NOMO-1 treated with dmso at 0.1 percent for 144 hours (cell line): Measurements from ENCODE around the gene LSM3.

ENCODE experiments used
- DNase-seq: peaks from one replicate; lab custom pipeline; 2025; ENCODE audit not compliant: unreplicated experiment; lab: John Stamatoyannopoulos, UW

Gene LSM3

GRCh38 chr3:14156843-14157561, 21.6 kb upstream of the LSM3 start:
- DNase-seq: no peak

- no peak for DNase-seq
Measured at GRCh38 chr3:14157951-14158350, 20.7 kb upstream of the LSM3 start.

- DNase-seq: no peak
Measured at GRCh38 chr3:14158370-14158769, 20.2 kb upstream of the LSM3 start.

DNA sequence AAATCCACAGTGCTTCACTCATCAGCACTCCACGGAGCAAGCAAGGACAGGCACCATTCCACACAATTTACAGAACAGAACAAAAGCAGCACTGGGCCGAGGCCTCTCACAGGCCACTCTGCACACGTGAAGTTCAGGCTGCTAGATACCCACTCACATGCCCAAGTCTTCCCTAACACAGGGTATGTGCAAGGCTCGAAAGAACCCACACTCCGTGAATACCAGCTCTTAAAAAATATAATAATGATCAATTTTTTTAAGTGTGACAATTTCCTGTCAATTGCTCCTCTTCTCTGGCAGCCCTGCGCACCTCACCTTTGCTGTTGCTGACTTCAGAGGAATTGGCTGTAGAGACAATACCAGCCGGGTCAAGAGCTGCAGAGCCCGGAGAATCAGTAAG, 19.2 kb upstream of the LSM3 start:
- DNase-seq: no peak

GRCh38 chr3:14161282-14161681, 17.3 kb upstream of the LSM3 start:
- no peak for DNase-seq

- DNase-seq: no peak
Measured at GRCh38 chr3:14162178-14162577, 16.4 kb upstream of the LSM3 start.

DNA sequence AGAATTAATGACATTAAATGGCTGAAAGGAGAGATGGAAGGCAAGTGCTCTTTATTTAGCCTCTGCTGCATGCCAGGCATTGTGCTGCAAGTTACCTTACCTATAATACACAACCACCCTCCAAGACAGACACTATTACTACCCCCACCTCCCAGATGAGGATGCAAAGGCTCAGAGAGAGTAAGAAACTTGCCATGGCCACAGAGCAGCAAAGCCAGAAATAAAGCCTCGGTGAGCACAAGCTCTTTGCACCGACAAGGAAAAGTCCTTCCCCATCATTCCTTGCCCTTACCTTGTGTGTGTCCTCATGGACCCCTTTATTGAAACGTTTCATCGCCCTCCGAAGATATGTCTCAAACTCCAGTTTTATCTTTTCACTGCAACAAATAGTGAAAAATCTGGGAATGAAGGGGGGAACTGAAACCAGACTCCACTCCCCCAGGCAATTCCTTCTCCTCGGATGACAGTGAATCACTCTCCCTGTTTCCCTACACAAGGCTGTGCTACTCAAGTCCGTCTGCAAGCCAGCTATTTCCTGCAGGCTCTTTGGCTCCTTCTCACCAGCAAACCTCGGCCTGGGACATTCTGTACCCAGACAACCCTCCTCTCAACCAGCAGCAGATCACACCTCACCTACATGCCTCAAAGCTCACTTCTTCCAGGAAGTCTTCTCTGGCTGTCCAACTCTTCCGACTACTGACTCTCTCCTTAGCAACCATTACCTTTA, 11.6 kb upstream of the LSM3 start:
- DNase-seq: no peak

DNA sequence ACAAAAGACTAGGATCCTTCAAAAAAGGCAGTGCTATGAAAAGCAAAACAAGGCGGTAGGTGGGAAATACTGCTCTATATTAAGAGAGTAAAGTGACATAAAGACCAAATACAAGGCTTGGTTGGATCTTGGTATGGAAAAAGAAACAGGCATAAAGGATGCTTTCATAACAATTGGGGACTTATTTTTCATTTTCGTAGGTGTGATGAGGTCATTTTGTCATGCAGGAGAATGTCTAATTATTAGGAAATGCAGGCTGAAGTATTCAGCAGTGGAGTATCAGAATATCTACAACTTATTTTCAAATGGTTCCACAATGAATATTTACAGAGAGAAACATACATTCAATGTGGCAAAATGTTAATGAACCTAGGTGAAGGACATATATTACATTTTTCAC, 9.2 kb upstream of the LSM3 start:
- no peak for DNase-seq

- no peak for DNase-seq
Measured at GRCh38 chr3:14169871-14170270, 8.7 kb upstream of the LSM3 start.

DNA sequence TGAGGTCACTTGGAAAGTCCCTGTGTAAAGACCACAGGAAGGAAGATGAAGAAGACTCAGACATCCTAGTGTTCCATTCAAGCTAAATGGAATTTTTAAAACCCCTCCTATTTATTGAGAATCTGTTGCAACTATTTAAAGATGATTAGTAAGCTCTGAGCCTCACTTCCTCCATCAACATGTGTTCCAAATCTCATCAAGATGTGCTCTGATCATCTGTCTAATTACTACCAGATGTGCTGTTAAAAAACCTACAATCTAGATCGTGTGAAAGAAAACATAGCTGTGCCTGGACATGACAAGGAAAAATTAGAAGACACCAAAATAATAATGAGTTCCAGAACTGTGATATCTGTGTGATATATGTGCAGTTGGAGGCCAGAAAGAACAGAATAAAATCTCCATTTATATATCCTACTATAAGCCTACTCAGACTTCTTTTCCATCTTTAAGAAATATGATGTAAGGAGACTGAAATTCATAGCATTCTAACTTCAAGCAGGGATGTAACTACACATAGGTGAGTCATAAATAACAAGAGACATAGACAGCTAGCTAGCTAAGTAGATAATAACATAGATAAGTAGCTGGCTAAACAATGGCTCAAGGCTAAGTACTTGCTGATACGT, 8.0 kb upstream of the LSM3 start:
- DNase-seq: no peak

DNA sequence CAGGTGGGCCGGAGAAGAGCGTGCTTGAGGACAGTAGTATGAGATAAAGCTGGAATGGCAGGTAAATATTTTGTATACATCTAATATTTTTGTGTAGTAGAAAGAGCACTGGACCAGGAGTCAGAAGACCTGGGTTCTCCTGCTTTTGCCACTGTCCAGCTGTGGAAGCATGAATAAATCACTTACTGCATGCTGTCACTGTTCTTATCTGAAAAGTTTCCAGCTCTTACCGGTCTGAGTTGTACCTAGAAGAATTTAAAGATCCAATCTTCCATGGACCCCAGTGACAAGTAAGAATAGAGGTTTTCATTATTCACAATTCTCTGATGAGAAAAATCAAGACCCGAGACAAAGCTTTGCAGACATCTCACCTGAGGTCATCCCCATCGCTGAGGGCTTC, 6.1 kb upstream of the LSM3 start:
- DNase-seq: no peak

- no peak for DNase-seq
Measured at GRCh38 chr3:14174483-14174882, 4.1 kb upstream of the LSM3 start.

DNA sequence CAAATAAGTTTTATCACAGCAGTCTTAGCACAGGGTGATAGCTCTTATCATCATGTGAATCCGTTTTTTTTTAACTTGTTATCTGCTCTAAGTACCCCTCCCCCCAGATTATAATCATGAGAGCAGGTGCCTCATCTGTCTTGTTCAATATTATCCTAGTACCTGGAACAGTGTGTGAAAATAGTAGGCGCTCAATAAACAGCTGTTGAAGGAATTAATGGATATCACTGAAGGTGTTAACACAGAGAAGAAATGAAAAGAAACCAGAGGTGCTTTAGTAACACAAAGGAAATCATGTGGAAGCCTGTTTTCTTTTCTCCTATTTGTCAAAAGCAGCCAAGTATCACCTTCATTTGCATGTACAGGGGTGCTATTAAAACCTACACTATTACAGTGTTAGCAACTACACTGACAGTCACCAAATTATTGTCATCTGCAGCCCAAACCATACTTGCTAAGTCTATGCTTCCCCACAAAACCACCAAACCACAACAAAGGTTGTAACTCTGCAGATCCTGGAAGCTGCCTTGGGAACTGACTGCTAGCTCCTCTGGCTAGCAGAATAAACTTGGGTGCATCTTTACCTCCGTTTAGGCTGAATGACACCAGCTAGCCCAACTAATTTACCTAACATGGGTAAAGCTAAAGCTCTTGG, 3.1 kb upstream of the LSM3 start:
- peak; percentile 10 for DNase-seq

- no peak for DNase-seq
Measured at GRCh38 chr3:14177580-14178246, 904 bp upstream of the LSM3 start.

GRCh38 chr3:14179114-14179465, 473 bp downstream of the LSM3 start:
- DNase-seq: no peak

GRCh38 chr3:14179795-14180194, 1.2 kb downstream of the LSM3 start:
- DNase-seq: no peak

DNA sequence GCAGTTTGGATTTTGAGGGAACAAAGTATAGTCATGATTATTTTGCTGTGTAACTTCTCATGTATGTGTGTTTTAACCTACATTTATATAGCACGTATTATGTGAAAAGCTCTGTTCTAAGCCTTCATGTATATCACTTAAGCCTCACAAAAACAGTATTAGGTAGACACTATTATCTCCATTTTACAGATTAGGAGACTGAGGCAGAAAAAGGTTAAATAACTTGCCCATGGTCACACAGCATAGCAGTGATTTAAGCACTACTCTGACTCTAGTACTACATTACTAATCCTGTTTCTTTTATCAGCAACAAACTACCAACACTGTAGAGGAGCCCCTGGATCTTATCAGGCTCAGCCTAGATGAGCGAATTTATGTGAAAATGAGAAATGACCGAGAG, 2.6 kb downstream of the LSM3 start:
- DNase-seq: no peak

DNA sequence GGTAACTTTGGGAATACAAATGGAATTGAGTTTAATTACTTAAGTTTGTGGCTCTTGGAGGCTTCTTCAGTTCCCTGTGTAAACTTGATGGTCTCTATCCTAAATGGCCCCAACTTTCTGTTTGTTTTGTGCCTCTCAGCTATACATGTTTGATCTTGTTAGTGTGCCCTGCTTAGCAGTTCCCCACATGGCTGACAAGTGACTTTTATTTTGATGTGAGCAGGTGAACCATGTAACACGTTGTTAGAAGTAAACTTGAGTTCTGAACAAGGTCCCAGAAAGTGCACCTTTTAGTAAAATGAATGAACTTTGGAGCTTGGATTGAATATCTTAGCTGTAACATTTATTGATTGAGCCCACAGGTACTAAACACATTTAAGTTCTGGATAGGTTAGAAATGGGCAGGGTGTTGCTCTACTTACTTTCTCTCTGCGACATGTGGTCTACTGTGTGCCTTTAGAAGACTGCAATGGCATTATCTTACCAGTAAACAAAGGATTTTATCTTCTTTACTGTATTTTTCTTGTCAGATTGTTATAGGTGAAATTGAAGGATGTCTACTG, 4.5 kb downstream of the LSM3 start:
- no peak for DNase-seq

DNA sequence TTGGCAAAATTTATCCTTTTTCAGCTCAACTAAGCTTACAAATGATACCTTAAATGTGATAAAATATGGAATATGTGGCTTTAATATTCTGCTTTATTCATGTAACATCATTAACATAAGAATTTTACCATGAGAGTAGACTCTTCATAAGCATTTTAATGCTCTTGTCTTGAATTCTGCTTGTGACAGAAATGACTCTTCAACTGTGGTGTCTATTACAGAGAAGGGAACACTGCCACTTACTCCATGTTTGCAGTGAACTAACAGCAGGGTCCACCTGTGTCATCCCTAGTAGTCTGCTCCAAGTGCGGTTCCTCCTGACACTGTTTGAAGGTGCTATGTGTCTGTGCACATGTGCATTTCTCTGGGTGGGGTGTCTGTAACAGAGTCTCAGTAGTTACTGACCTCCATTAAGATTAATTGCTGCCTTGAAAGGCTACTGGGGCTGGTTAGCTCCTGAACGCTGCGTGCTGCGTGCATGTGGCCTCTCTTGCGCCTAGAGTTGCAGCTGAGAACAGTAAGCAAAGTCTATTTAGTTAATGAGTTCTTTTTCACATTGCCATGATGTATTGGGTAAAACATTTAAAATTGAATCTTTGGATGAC, 8.3 kb downstream of the LSM3 start:
- DNase-seq: no peak

GRCh38 chr3:14188041-14188754, 9.6 kb downstream of the LSM3 start:
- no peak for DNase-seq
